Measurements from ENCODE around the gene HMCN1. TPM values are rescaled to one million over a fixed set of nuclear protein-coding genes. Genes with fewer than 3 reads are reported as not detected.

Gene HMCN1
- total RNA-seq, 1 donor from 2014 or later, result 80.0 TPM

DNA sequence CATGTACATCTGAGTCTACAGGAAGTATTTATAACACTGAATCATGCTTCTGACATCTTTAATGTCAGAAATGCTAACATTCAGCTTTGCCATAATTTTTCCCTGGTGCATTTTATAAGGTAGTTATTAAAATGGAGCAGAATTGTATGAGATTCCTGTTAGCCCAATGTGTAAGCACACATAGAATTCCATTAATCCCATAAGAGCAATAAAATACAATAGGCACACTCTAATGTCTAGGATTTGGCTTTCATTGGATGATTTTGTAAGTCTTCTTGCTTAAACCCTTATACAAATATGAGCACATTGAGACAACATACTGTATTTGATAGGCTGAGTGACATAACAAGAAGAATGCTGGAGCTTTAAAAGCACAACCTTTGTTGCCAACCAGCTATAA, 256.4 kb downstream of the HMCN1 start:
- Mint-ChIP-seq H3K4me3 (ENCODE audit: unreplicated experiment) (no peak overlapping the region), H3K9me3 (ENCODE audit: low read depth) (no peaks in the 10 kb centered on the region), H3K27ac (ENCODE audit: unreplicated experiment) (no peak overlapping the region), H3K4me1 (ENCODE audit: low read depth) (no peaks in the 10 kb centered on the region), H3K27me3 (ENCODE audit: low read depth) (no peaks in the 10 kb centered on the region), H3K36me3 (ENCODE audit: low read depth) (peaks cover 16% of the 10 kb centered on the region)
- TF ChIP-seq, protein P1, sequence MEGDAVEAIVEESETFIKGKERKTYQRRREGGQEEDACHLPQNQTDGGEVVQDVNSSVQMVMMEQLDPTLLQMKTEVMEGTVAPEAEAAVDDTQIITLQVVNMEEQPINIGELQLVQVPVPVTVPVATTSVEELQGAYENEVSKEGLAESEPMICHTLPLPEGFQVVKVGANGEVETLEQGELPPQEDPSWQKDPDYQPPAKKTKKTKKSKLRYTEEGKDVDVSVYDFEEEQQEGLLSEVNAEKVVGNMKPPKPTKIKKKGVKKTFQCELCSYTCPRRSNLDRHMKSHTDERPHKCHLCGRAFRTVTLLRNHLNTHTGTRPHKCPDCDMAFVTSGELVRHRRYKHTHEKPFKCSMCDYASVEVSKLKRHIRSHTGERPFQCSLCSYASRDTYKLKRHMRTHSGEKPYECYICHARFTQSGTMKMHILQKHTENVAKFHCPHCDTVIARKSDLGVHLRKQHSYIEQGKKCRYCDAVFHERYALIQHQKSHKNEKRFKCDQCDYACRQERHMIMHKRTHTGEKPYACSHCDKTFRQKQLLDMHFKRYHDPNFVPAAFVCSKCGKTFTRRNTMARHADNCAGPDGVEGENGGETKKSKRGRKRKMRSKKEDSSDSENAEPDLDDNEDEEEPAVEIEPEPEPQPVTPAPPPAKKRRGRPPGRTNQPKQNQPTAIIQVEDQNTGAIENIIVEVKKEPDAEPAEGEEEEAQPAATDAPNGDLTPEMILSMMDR (IDR thresholded peaks at IDR 0.05), result no peak
- no peak for DNase-seq (ENCODE audit: low spot score)

DNA sequence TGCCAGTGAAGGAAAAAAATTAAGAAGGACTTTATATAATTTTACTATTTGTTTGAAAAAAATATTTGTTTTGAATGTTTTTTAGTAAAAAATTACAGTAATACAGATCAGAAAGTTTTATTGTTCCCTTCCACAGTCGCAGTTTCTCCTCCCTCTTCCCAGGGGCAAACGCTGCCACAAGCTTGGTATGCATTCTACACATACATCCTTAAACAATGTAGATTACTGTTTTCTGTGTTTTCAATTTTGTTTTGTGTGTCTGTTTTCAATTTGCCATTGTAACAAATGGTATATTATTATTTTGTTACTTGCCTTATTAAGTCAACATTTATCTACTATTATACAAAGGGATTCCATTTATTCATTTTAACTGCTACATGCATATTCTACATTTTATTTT, 257.1 kb downstream of the HMCN1 start:
- Mint-ChIP-seq H3K27me3 (ENCODE audit: low read depth) (no peaks in the 10 kb centered on the region), H3K9me3 (ENCODE audit: low read depth) (no peaks in the 10 kb centered on the region), H3K27ac (ENCODE audit: unreplicated experiment) (no peak overlapping the region), H3K36me3 (ENCODE audit: low read depth) (peaks cover 20% of the 10 kb centered on the region), H3K4me1 (ENCODE audit: low read depth) (peaks cover 4% of the 10 kb centered on the region), H3K4me3 (ENCODE audit: unreplicated experiment) (no peak overlapping the region)
- DNase-seq (ENCODE audit: low spot score), result no peak
- TF ChIP-seq, protein P1 (IDR thresholded peaks at IDR 0.05), result no peak

DNA sequence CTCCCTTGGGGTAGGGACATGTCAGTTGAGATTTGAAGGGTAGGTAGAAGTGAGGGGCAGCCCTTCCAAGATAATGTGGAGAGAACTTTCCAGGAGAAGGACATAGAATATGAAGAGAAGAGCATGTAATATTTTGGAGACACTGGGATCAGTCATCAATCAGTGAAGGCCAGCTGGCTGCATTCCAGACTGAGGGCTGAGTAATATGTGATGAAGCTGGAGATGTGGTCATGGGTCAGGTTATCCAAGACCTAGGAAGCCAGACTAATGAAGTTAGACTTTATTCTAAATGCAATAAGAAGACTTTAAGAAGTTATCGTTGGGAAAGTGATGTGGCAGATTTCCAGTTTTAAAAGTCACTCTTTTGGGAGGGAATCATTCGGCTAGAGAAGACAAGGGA, 262.0 kb downstream of the HMCN1 start:
- DNase-seq (ENCODE audit: low spot score), result no peak
- peaks cover 3% of the 10 kb centered on the region for H3K9me3 Mint-ChIP-seq (ENCODE audit: low read depth)
- TF ChIP-seq, protein P1 (IDR thresholded peaks at IDR 0.05), result no peak
- no peaks in the 10 kb centered on the region for H3K27me3 Mint-ChIP-seq (ENCODE audit: low read depth)
- peaks cover 14% of the 10 kb centered on the region for H3K4me1 Mint-ChIP-seq (ENCODE audit: low read depth)
- no peak overlapping the region for H3K27ac Mint-ChIP-seq (ENCODE audit: unreplicated experiment)
- no peak overlapping the region for H3K4me3 Mint-ChIP-seq (ENCODE audit: unreplicated experiment)
- H3K36me3 Mint-ChIP-seq (ENCODE audit: low read depth), result peaks cover 18% of the 10 kb centered on the region

DNA sequence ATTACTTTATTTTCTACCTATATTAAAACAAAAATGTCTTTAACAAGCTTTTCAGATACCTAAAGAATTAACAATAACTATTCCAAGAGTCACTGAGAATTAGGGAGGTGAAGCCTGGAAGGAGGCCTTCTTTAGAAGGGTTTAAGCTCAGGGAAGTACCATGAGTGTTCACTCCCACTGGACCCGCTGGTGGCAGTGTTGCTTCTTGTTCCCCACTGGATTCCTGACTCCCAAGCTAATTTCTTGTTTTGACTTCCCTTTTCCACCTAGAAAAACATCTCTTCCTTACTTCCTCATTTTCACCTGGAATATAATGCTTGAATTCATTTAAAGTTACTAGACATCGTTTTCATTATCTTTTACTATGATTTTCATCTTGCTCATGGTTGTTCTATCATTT, 264.2 kb downstream of the HMCN1 start:
- peaks cover 22% of the 10 kb centered on the region for H3K36me3 Mint-ChIP-seq (ENCODE audit: low read depth)
- H3K9me3 Mint-ChIP-seq (ENCODE audit: low read depth), result peaks cover 3% of the 10 kb centered on the region
- no peak overlapping the region for H3K4me3 Mint-ChIP-seq (ENCODE audit: unreplicated experiment)
- TF ChIP-seq, protein P1 (IDR thresholded peaks at IDR 0.05), result peak; percentile 15
- no peak overlapping the region for H3K27ac Mint-ChIP-seq (ENCODE audit: unreplicated experiment)
- DNase-seq (ENCODE audit: low spot score), result no peak
- H3K27me3 Mint-ChIP-seq (ENCODE audit: low read depth), result no peaks in the 10 kb centered on the region
- peaks cover 21% of the 10 kb centered on the region for H3K4me1 Mint-ChIP-seq (ENCODE audit: low read depth)

DNA sequence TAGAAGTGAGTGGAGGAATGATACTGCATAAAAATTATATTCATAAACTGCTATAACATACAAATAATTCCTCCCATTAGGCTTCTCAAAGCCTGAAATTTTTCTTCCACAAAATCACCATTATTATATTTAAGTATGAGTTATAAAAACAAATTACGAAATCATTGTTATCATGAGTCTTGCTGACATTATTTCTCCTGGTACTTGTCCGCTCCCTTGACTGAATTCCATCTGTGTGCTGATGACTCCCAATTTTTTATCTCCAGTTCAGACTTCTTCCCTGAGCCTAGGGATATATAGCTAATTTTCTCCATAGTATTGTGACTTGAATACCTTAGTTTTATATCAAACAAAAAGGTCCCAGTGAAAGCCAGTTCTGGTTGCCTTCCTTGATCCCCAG, 268.2 kb downstream of the HMCN1 start:
- H3K27ac Mint-ChIP-seq (ENCODE audit: unreplicated experiment), result peak overlapping the region; percentile 24
- peaks cover 15% of the 10 kb centered on the region for H3K36me3 Mint-ChIP-seq (ENCODE audit: low read depth)
- H3K9me3 Mint-ChIP-seq (ENCODE audit: low read depth), result no peaks in the 10 kb centered on the region
- no peaks in the 10 kb centered on the region for H3K27me3 Mint-ChIP-seq (ENCODE audit: low read depth)
- TF ChIP-seq, protein P1 (IDR thresholded peaks at IDR 0.05), result no peak
- H3K4me1 Mint-ChIP-seq (ENCODE audit: low read depth), result peaks cover 16% of the 10 kb centered on the region
- no peak for DNase-seq (ENCODE audit: low spot score)
- no peak overlapping the region for H3K4me3 Mint-ChIP-seq (ENCODE audit: unreplicated experiment)

All from chondrocyte (in vitro differentiated cells).